UCSD-AML1 (cell line): Measurements from ENCODE around the gene SCARF2.
A peak's percentile ranks its signal among the peaks of the same experiment; 100 is the strongest.
"Not testable (repeated sequence)": the region's sequence is repeated elsewhere in the genome, so short reads cannot be mapped to it uniquely, and the experiment has no call there.

Experiments used
- DNase-seq: peaks from one replicate; lab custom pipeline; 2025; ENCODE audit not compliant: unreplicated experiment; lab: John Stamatoyannopoulos, UW

The SCARF2 gene

DNA sequence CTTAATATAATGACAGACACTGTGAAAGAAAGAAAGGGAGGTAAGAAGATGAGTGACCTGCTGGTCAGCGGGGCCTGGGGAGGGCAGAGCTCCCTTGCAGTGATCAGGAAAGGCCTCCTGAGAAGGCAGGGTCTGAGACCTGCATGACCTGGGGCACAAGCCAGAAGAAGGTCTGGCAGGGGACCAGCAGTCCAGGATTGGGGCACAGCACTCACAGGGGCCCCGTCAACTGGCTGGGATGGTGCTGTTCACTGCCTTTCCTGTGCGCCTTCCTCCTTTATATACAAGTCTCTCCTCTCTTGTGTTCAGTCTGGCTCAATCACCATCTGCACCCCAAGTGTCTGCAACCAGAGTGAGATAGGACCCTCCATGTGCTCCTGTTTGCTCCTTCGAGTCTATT lies 22.2 kb upstream of the SCARF2 start:
- DNase-seq = no peak

DNA sequence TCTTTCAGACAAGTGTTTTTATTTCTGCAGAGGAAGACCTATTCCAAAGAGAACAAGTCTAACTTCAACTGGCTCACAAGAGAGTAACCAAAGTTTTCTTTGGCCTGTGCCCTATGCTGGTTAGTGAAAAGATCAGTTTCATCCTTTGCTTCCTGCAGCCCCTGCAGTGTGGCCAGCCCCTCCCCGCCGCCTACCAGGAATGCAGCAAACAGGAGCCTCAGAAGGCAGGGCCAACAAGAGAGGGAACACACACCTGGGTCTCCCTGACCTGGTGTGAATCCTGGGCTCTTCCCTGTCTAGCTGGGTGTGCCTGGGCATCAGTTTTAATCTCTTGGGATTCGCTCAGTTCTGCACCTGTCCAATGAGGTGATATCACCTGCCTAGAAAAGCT lies 21.5 kb upstream of the SCARF2 start:
- DNase-seq = no peak

DNA sequence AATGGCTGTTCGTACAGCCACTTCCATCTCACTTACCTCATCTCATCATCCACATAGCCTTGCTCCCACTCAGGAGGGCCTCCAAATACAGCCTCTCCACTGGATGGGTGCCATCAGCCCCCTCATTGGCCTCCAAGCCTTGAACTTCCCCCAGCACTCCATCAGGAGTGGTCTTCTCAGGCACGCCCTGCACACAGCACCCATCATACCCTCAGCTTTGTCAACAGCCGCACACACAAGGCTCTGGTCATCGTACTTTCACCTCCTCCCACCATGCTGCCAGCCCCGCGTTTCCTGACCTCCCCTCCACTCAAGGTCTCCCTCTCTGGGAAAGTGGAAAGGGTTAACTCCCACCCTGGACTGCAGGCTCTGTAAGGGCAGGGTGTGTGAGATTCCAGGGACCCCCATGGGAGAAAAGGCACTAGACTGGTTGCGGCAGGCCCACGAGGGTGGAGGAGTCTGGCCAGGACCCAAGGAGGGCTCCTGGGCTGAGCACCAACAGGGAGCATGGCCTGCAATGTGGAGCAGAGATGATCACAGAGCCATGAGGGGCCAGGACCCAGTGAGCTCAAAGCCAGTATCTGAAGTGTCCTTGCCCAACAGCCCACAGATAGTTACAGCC lies 21.0 kb upstream of the SCARF2 start:
- no peak for DNase-seq

DNA sequence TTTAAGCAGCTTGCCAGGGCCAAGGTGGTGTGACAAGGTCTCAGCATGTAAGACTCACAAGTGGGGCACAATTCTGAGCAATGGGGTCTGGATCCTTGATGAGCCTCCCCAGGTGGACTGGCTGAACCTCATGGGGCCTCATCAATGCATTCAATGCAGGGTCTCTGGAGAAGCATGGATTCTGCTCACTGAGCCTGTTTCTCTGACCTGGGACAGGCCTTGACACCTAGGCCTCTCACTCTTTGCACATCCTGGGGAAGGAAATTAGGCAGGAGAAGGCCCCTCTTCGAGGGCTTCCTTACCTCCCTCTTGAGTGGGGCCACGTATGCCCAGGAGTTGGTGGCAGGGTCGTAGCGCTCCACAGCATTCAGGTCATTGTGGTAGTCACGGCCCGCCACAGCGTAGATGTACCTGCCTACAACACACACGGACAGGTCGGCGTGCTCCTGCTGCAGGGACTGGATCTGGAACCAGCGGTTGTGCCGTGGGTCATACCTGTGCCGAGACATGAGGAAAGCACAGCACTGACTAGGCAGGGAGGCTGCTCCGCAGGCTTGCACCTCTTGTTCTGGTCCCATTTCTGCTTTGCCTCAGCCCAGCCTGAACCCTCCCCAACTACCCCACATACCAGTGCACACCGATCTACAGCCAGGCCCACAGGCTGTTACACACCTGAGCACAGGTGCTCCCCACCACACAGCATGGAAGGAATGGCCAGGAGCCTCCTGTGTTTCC lies 20.0 kb upstream of the SCARF2 start:
- no peak for DNase-seq

DNA sequence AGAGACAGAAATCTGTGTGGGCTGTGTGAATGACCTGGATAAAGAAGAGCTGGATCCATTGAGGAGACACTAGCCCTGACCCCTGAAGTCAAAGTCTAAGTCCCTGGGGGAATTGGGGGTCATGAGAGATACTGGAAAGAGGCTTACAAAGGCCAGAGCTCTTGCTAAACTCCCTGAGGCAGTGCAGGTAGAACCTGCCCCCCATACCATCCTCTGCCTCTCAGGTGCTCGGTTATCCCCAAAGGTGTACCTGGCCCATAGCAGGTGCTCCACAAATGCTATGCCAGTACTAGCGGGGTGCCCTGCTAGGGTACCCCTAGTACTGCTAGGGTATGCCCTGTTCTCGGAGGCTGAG lies 19.1 kb upstream of the SCARF2 start:
- no peak for DNase-seq

DNA sequence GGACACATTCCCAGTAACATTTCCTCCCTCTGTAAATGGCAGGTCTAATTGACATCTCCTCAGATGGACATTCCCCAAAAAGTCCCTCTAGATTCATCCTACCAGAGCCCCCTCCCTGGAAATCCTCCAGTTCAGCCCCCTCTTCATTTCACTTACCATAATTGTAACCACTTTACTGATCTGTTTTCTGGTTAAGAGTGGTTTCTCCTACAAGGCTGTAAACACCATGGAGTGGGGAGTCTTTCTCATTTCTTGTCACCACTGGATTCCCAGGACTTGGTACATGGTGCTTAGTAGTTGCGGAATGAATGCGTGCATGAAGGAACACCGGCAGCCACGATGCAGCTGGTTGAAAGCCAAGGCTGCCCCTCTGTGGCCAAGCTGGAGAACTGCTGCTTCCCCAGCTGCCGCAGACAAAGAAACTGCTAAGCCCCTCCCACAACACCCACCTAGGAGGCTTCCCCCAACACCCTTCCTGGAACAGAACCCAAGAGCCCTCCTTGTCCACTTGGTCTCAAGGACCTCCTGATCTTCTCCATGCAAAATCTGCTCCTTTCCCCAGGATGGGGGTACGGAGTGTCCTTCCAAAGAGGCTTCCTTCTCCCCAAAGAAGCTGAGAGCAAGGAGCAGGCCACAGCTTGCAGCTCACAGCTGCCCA lies 18.6 kb upstream of the SCARF2 start:
- DNase-seq = peak; percentile 68

DNA sequence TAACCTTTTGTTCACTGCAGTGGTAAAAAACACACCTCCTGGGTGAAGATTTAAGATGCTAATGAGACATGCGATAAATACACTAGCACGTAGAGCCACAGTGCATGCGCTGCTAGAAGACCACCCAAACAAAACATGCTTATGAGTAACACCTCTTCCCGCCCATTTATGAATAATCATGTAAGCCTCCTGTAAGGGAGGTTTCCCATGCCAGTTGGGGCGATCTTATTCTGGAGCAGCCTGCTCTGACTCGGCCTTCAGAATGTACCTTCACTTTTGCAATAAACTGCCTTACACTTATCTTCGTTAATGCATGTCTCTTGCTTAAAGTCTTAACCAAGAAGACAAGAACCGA lies 18.1 kb upstream of the SCARF2 start:
- DNase-seq = no peak

DNA sequence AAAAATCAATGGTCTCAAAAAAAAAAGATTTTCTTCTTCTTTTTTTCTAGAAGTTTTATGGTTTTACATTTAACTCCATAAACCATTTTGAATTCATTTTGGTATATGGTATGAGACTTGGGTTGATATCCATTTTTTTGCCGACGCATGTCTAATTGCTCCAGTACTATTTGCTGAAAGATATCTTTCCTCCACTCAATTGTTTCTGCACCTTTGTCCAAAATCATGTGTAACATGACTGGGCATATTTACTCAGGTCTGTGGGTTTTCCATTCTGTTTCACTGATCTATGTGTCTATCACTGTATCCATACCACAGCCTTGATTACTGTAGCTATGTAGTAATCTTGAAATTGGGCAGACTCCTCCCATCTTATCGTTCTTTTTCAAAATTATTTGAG lies 15.6 kb upstream of the SCARF2 start:
- DNase-seq = no peak

DNA sequence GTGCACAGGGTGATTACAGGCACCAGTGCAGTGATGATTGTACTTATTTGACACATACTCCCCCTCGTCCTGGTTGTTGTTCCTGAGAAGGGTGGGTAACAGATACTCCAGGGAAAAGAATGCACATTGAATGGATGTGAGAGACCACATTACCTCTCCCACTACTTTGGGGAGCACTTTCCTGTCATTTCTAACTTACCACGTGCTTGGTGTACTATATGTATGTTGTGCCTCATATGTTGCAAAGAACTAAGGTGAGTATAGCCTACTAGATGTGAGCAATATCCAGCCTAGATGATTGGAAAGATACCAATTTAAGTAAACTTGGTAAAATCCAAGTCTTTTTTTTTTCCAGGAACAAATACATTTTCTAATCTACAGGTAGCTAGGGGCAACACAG lies 14.3 kb upstream of the SCARF2 start:
- DNase-seq = no peak

DNA sequence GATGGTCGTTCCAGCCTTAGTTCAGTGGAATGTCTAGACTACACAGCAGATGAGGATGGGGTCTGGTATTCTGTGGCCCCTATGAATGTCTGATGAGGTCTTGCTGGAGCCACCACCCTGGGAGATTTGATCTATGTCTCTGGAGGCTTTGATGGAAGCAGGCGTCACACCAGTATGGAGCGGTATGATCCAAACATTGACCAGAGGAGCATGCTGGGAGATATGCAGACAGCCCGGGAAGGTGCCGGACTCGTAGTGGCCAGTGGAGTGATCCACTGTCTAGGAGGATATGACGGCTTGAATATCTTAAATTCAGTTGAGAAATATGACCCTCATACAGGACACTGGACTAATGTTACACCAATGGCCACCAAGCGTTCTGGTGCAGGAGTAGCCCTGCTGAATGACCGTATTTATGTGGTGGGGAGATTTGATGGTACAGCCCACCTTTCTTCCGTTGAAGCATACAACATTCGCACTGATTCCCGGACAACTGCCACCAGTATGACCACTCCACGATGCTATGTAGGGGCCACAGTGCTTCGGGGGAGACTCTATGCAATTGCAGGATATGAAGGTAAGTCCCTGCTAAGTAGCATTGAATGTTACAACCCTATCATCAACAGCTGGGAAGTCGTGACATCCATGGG lies 13.6 kb upstream of the SCARF2 start:
- DNase-seq = not testable (repeated sequence)

DNA sequence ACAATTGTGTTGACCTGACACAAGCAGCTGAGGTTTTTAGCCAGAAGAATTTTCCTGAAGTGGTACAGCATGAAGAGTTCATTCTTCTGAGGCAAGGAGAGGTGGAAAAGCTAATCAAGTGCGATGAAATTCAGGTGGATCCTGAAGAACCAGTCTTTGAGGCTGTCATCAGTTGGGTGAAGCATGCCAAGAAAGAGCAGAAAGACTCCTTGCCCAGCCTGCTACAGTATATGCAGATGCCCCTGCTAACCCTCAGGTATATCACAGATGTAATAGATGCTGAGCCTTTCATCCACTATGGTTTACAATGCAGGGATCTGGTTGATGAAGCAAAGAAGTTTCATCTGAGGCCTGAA lies 12.9 kb upstream of the SCARF2 start:
- no peak for DNase-seq

DNA sequence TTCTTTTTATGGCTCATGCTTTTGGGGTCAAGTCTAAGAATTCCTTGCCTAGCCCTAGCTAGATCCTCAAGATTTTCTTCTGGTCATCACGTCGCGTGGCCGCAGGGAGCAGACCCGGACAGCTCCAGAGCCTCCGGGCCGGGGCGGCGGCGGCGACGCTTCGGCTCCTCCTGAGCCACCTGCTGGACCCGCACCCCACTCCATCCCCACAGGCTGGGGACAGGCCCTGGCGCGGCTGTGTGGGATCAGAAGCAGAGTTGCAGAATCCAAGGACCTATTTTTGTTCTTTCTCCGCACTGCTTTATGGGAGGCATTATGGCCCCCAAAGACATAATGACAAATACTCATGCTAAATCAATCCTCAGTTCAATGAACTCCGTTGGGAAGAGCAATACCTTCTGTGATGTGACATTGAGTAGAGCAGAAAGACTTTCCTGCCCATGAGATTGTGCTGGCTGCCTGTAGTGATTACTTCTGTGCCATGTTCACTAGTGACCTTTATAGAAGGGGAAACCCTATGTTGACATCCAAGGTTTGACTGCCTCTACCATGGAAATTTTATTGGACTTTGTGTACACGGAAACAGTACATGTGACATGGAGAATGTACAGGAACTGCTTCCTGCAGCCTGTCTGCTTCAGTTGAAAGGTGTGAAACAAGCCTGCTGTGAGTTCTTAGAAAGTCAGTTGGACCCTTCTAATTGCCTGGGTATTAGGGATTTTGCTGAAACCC lies 12.4 kb upstream of the SCARF2 start:
- DNase-seq = no peak

DNA sequence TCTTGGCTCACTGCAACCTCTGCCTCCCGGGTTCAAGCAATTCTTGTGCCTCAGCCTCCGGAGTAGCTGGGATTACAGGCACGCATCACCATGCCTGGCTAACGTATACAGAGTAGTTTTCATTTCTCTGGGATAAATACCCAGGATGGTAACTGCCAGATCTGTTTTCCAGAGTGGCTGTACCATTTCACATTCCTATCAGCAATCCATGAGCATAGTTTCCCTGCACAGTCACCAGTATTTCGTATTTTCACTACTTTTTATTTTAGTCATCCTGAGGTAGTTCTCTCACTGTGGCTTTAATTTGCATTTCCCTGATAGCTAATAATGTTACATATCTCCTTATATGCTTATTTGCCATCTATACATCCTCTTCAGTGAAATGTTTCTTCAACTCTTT lies 11.0 kb upstream of the SCARF2 start:
- no peak for DNase-seq

DNA sequence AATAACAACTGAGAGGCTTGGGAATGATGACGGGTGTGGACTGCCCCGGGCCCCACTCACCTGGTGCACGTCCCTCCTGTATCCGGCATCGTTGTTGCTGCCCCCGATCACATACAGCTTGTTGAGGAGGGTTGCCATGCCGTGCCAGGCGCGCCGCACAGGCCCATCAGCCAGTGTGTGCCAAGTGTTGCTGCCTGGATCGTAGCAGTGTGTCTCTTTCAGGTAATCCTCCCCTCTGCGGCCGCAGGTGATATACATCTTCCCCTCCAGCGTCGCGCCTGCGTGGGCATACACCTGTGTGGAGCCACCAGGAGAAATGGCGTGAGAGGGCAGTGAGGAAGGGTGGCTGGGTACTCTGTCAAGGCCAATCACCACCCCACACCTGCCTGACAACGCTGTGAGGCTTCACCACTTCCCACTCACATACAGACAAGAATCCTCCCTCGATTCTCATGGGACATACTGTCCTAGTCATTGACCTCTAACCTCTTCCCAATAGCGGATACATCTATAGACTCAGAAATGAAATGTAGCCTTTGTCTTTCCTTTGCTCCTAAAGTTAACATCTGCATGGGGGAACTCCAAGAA lies 8.9 kb upstream of the SCARF2 start:
- DNase-seq = no peak

DNA sequence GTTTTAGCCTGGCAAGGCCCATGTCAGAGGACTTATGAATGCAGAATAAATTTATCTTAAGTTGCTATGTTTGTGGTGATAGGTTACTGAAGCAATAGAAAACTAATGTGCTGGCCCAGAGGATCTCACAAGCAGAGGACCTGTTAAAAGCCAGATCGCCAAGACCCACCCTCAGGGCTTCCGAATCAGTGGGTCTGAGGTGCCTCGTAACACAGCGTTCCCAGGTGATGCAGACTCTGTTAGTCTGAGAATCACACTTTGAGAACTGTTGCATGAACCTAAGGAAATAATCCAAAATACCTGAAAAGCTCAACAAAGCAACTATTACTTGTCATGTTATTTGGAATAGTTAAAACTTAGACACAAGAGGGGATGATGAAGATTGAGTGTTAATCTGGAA lies 6.7 kb upstream of the SCARF2 start:
- DNase-seq = no peak

DNA sequence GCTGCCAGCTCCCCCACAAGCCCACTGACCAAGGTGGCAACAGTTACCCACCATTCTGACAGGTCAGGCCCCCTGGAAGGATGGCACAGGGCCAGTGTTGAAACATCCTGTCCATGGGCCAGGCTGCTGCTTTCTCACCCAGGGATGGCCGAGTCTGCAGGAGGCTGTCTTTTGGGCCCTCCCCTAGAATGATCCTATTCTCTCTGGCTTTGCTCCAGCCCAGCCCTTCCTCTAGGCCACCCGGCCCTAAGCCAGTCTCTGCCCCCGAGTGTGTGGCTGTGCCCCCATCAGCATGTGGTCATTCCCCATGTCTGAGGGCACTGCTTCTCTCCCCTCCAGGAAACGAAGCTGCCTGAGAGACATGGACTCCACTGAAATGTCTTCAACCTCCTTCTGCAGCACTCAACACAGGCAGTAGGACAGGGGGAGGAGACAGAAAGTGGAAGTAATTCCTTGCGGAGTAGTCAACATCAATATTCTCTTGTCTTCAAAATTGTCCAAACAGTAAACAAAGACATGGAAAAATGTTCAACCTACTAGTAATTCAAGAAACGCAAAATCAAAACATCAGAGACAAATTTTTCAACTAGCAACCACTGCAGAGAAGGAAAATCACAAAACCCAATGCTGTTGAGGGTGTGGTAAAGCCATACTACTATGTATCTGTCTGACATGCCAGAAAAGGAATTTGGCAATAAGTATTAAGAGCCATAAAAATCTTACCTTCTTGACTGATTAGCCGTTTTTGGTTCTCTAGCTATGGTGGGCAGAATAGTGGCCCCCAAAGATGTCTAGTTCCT lies 5.1 kb upstream of the SCARF2 start:
- DNase-seq = no peak

DNA sequence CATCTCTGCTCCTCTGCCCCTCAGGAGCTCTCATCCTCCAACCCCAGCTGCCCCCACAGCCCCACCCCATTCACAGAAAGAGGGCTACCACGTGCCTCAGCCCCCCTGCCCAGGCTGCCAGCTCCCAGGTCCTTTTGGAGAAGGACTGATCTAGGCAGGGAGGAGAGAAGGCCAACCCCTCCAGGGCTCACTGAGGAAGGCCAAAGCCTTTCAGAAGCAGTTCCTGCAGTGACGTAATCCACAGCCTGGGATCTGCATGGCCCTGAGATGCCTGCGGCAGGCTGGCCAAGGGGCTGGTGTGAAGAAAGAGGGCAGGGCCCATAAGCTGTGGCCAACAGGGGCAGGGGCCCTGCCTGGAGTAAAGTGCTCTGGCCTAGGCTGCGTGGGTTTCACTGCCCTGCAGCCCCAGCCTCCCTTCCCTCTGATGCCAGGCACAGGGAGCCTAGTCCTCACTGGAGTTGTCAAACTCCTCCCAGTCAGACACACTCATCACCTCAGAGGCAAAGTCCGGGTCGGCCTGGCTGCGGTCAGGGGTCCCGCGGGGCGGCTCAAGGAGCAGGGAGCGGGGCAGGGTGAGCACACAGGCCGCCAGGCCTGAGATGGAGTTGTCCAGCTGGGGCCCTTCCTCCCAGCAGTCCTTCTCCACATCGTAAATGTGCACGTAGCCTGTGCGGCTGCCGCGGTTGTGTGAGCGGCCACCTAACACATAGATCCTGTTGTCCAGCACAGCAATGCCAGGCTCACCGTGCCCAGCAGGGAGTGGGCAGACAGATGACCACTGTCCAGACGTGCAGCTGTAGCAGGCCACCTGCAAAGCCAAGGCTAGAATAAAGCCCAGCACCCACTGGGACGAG lies 4.2 kb upstream of the SCARF2 start:
- no peak for DNase-seq

DNA sequence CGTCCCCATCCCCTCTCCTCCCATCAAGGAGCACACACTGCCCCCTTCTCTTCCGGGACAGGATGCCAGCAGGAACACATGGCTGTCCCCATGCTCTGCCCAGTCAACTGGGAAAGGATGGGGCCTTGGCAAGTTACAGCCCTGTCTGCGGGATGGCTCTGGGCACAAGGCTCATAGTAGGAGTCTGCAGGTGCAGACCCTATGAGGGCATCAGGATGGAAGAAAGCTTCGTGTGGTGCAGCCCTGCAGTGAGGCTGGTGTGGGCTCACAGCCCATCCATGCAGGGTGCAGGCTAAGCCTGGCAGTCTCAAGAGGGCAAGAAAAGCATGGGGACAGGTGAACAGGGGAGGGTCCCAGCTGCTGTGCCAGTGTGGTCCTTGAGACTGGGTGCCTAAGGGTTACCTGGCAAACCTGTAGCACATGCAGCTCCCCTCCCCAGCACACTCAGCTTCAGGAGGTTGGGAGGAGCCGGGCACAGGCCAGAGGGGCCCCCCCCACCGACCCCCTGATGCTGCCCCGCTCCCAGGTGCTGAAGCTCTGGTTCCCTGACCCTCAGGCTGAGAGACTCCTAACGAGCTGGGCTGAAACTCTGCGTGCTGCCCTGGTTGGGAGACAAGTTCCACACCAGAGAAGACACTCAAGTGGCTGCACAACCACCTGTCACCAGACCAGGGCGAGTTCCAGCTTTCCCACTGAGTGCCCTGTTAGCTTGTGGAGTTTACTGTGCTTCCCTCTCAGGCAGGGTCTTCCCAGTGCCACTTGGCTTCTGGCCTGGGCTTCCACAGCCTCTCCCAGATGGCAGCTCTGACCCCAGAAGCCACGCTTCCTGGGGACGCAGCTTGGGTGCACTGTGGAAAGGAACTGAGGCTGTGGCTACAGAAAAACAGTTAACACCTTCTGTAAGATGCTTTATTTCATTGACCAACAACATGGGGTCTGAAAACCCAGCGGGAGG lies 3.3 kb upstream of the SCARF2 start:
- no peak for DNase-seq
